T-cell (primary cell): ENCODE results near the gene ERO1A. TPM values are rescaled to one million over a fixed set of nuclear protein-coding genes. Genes with fewer than 3 reads are reported as not detected.
A peak's percentile ranks its signal among the peaks of the same experiment; 100 is the strongest.
"Not testable (repeated sequence)": the region's sequence is repeated elsewhere in the genome, so short reads cannot be mapped to it uniquely, and the experiment has no call there.

Experiments used
- ATAC-seq, 4 experiments: fragments of 200-7000 bp in 3 of 4; fragments of 150-1000 bp in 1 of 4; cut with Tn5 transposase; replicated peaks in 1 of 4; 1 replicate in 3 of 4; 2 replicates in 1 of 4; pipeline ENCODE4 v1.10.0; 2021; ENCODE audit warnings: moderate library complexity in 3 of 4, mild to moderate bottlenecking in 2 of 4, moderate number of reproducible peaks in 1 of 4
- CTCF ChIA-PET, 2 donors: fragments of 300-600 bp; sonication (Branson Sonifier 250); formaldehyde crosslinking; loops; one replicate each; lab custom pipeline; 2022; ENCODE audit warnings: antibody characterized with exemption in 2 of 2; lab: Charles Lee
- POLR2A ChIA-PET, 2 donors: fragments of 300-600 bp; sonication (Branson Sonifier 250); formaldehyde crosslinking; loops; one replicate each; lab custom pipeline; 2022; ENCODE audit warnings: antibody characterized with exemption in 2 of 2; lab: Charles Lee
- DNase-seq, 35 experiments: peaks; one replicate each; pipeline versions ENCODE4 v3.0.0 to v3.0.0-alpha.2; 2013 to 2023
- H3K27ac ChIP-seq: one replicate; pipeline ENCODE4 v1.5.1; 2013; ENCODE audit warnings: low read length
- H3K27me3 ChIP-seq, 2 experiments: replicated peaks in 1 of 2; 1 replicate in 1 of 2; 2 replicates in 1 of 2; pipeline versions ENCODE4 v1.6.1 to v1.7.0; 2013; ENCODE audit warnings: low read length in 1 of 2, mixed read lengths in 1 of 2; ENCODE audit not compliant: control insufficient read depth in 2 of 2, insufficient read depth in 2 of 2; ENCODE audit errors: extremely low read depth in 1 of 2
- H3K36me3 ChIP-seq, 2 donors: 1 replicate in 1 of 2; 2 replicates in 1 of 2; pipeline versions ENCODE4 v1.6.1 to v1.7.0; 2013; ENCODE audit warnings: low read length in 1 of 2; ENCODE audit not compliant: control insufficient read depth in 2 of 2, insufficient read depth in 1 of 2; ENCODE audit errors: extremely low read depth in 1 of 2
- H3K4me1 ChIP-seq, 2 experiments: 1 replicate in 1 of 2; 2 replicates in 1 of 2; pipeline versions ENCODE4 v1.6.1 to v1.7.0; 2013; ENCODE audit warnings: low read length in 2 of 2, mixed read lengths in 1 of 2; ENCODE audit not compliant: insufficient read depth in 2 of 2, control insufficient read depth in 1 of 2; ENCODE audit errors: extremely low read depth in 1 of 2
- H3K4me3 ChIP-seq, 2 donors: 1 replicate in 1 of 2; 2 replicates in 1 of 2; pipeline versions ENCODE4 v1.5.1 to v1.7.0; 2013; ENCODE audit warnings: mild to moderate bottlenecking in 2 of 2, low read length in 1 of 2, moderate library complexity in 1 of 2; ENCODE audit not compliant: control insufficient read depth in 1 of 2; ENCODE audit errors: extremely low read depth in 1 of 2
- H3K9me3 ChIP-seq: 2 replicates; pipeline ENCODE4 v1.7.0; 2013
- H3K27ac Mint-ChIP-seq, 2 donors: one replicate each; pipeline ENCODE4 v1.8.0; 2020 to 2021; ENCODE audit warnings: mild to moderate bottlenecking in 2 of 2, mixed read lengths in 2 of 2
- H3K27me3 Mint-ChIP-seq, 2 donors: one replicate each; pipeline ENCODE4 v1.8.0; 2021 to 2022; ENCODE audit warnings: mixed read lengths in 2 of 2
- H3K36me3 Mint-ChIP-seq: one replicate; pipeline ENCODE4 v1.8.0; 2021; ENCODE audit warnings: mixed read lengths
- H3K4me1 Mint-ChIP-seq, 3 donors: one replicate each; pipeline ENCODE4 v1.8.0; 2020 to 2022; ENCODE audit warnings: mixed read lengths in 3 of 3, mild to moderate bottlenecking in 1 of 3
- H3K4me3 Mint-ChIP-seq, 3 donors: one replicate each; pipeline ENCODE4 v1.8.0; 2020 to 2022; ENCODE audit warnings: mild to moderate bottlenecking in 3 of 3, mixed read lengths in 3 of 3, moderate library complexity in 3 of 3
- H3K9me3 Mint-ChIP-seq, 3 donors: one replicate each; pipeline ENCODE4 v1.8.0; 2020 to 2022; ENCODE audit warnings: mixed read lengths in 3 of 3
- WGBS: methylation state at CpG from one replicate; pipeline ENCODE4 v1.1.5; 2013; ENCODE audit warnings: missing lambda C conversion rate; ENCODE audit not compliant: insufficient coverage; 5-methylcytosine and 5-hydroxymethylcytosine counted together
- total RNA-seq, 35 experiments: library from RNA in 6 of 35; stranded (reverse) in 6 of 35; fragments of 120-200 nt in 1 of 35; gene quantifications; one replicate each; pipeline versions ENCODE4 v1.2.1 to v1.2.4 and lab custom pipeline; 2013 to 2026

Gene ERO1A
- total RNA-seq, 5 donors from 2014 or later (not counting 1 experiment from before 2014, with no cell fraction given), result 62.7 to 97.3 (median 91.3) TPM

DNA sequence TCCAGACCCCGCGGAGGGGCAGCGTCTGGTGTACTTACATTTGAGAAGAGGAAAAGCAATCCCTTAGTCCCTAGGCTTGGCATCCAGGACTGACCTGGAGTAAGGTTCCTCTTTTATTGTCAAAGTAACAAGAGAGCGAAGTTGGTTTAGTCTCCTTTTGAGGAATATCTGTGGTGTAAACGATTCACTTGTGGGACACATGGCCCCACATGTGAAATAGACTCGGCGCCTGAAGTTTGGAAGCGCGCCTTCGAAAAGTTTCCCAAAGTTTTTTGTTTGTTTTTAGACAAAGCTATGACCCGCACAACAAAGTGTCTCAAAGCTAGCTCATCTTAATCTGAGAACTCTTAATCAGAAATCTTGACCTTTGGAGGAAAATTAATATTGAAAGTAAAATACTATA, 35.4 kb upstream of the ERO1A start:
- Mint-ChIP-seq H3K27ac (peak overlapping the region; percentile 89), H3K27me3 (no peaks in the 10 kb centered on the region), H3K36me3 (peaks cover 30% of the 10 kb centered on the region), H3K9me3 (no peaks in the 10 kb centered on the region), H3K4me3 (peak overlapping the region; percentile 92 to 93 (median 92)), H3K4me1 (peaks cover 44 to 48% (median 46%) of the 10 kb centered on the region in 3 donors)
- H3K9me3 ChIP-seq, result no peaks in the 10 kb centered on the region
- WGBS, result 0% methylated on average over 1 of the region's 11 CpGs
- ChIA-PET POLR2A (interaction anchor here (0.6 to 2.4 kb wide), 5 partner anchors 12 to 240 kb away, joined by 6 to 13 read pairs (median 7); no protein-coding TSS in a partner anchor), CTCF (interaction anchor here (0.5 to 1.4 kb wide), 5 partner anchors 12 to 423 kb away, joined by 3 to 5 read pairs (median 4); no protein-coding TSS in a partner anchor)
- peak overlapping the region; percentile 76 to 100 for H3K4me3 ChIP-seq
- H3K27me3 ChIP-seq, result no peaks in the 10 kb centered on the region
- ATAC-seq, result no peak
- H3K4me1 ChIP-seq, result peaks cover 7 to 21% of the 10 kb centered on the region in 2 experiments
- DNase-seq, result no peak
- H3K36me3 ChIP-seq, result peaks cover 0 to 30% of the 10 kb centered on the region in 2 donors
- H3K27ac ChIP-seq, result peak overlapping the region; percentile 78

- Mint-ChIP-seq H3K27ac (peak within 1 kb of the TSS; percentile 89), H3K4me3 (peak within 1 kb of the TSS; percentile 92 to 93 (median 92)), H3K36me3 (peaks cover 29% of the 10 kb centered on the region), H3K4me1 (peaks cover 38 to 42% (median 40%) of the 10 kb centered on the region in 3 donors), H3K27me3 (no peaks in the 10 kb centered on the region), H3K9me3 (no peaks in the 10 kb centered on the region)
- ChIA-PET POLR2A (interaction anchor here (0.6 to 2.4 kb wide), 8 partner anchors 10 to 1950 kb away, joined by 3 to 13 read pairs (median 3); partner anchors contain the start of gene TXNDC16 (in 1 of the 2)), CTCF (interaction anchor here in 1 of 2 donors (0.6 to 1.4 kb wide), 5 partner anchors 12 to 1834 kb away, joined by 3 to 6 read pairs (median 3); partner anchors contain the start of gene TXNDC16)
- H3K27me3 ChIP-seq, result no peaks in the 10 kb centered on the region
- peak within 1 kb of the TSS; percentile 78 for H3K27ac ChIP-seq
- peak within 1 kb of the TSS; percentile 76 to 100 for H3K4me3 ChIP-seq
- ATAC-seq, result peak; percentile 93 to 99 (median 96)
- peaks cover 0 to 34% of the 10 kb centered on the region in 2 donors for H3K36me3 ChIP-seq
- H3K9me3 ChIP-seq, result no peaks in the 10 kb centered on the region
- H3K4me1 ChIP-seq, result peaks cover 4 to 21% of the 10 kb centered on the region in 2 experiments
- WGBS, result under 1% methylated on average over 69 of the region's 72 CpGs
- peak; percentile 91 to 99 (median 97) for DNase-seq
These were observed 34.8 kb upstream of the ERO1A start, which contains the start of gene STYX for GRCh38 chr14:52729925-52730708. TSS of gene STYX (plus strand) at chr14:52730166. CDS start at chr14:52730475, 309 bp downstream.

- no peak for DNase-seq
- Histone ChIP-seq H3K27me3 (no peaks in the 10 kb centered on the region), H3K9me3 (no peaks in the 10 kb centered on the region), H3K36me3 (peaks cover 2 to 35% of the 10 kb centered on the region in 2 donors), H3K4me3 (peak overlapping the region; percentile 72 to 100), H3K4me1 (peaks cover 4 to 21% of the 10 kb centered on the region in 2 experiments), H3K27ac (peak overlapping the region; percentile 50)
- Mint-ChIP-seq H3K36me3 (peaks cover 30% of the 10 kb centered on the region), H3K4me3 (peak overlapping the region; percentile 92 to 93 (median 92)), H3K4me1 (peaks cover 34 to 41% (median 37%) of the 10 kb centered on the region in 3 donors), H3K9me3 (no peaks in the 10 kb centered on the region), H3K27ac (peak overlapping the region; percentile 89), H3K27me3 (no peaks in the 10 kb centered on the region)
- 0% methylated on average over 1 of the region's 8 CpGs for WGBS
- no peak for ATAC-seq
- ChIA-PET CTCF (interaction anchor here (0.6 to 1.4 kb wide), 5 partner anchors 13 to 1835 kb away, joined by 3 to 7 read pairs (median 3); partner anchors contain the start of gene TXNDC16 (in 1 of the 2)), POLR2A (interaction anchor here (0.6 to 2.4 kb wide), 8 partner anchors 10 to 1949 kb away, joined by 3 to 13 read pairs (median 3); partner anchors contain the start of gene TXNDC16 (in 1 of the 2))
These were observed 34.2 kb upstream of the ERO1A start for GRCh38 chr14:52729585-52729924.

GRCh38 chr14:52729035-52729434, 33.7 kb upstream of the ERO1A start:
- not testable (repeated sequence) for H3K27me3 Mint-ChIP-seq, ATAC-seq, H3K9me3 ChIP-seq, H3K9me3 Mint-ChIP-seq, DNase-seq, H3K27me3 ChIP-seq, H3K4me3 ChIP-seq
- Mint-ChIP-seq H3K36me3 (peaks cover 29% of the 10 kb centered on the region), H3K27ac (peak overlapping the region; percentile 44 to 75), H3K4me3 (peak overlapping the region in 2 of 3 donors; percentile 0 to 47), H3K4me1 (peaks cover 29 to 41% (median 36%) of the 10 kb centered on the region in 3 donors)
- Histone ChIP-seq H3K4me1 (peaks cover 4 to 21% of the 10 kb centered on the region in 2 experiments), H3K36me3 (peaks cover 7 to 37% of the 10 kb centered on the region in 2 donors), H3K27ac (peak overlapping the region; percentile 50)
- ChIA-PET POLR2A (interaction anchor here (0.6 to 2.4 kb wide), 5 partner anchors 9 to 383 kb away, joined by 3 to 13 read pairs (median 3); no protein-coding TSS in a partner anchor), CTCF (interaction anchor here (0.6 to 2.0 kb wide), 5 partner anchors 13 to 1835 kb away, joined by 3 to 7 read pairs (median 5); partner anchors contain the start of gene TXNDC16 (in 1 of the 2))
- WGBS, result no CpG with 5 or more reads among the region's 15 CpGs

GRCh38 chr14:52727509-52727908, 32.2 kb upstream of the ERO1A start:
- CTCF ChIA-PET, result interaction anchor here (0.5 to 2.0 kb wide), 4 partner anchors 12 to 276 kb away, joined by 3 to 5 read pairs (median 4); no protein-coding TSS in a partner anchor

GRCh38 chr14:52724360-52724644, 28.9 kb upstream of the ERO1A start:
- peak overlapping the region; percentile 81 for H3K27ac Mint-ChIP-seq
- peaks cover 26 to 34% (median 27%) of the 10 kb centered on the region in 3 donors for H3K4me1 Mint-ChIP-seq
- Histone ChIP-seq H3K4me1 (no peaks in the 10 kb centered on the region), H3K27ac (peak overlapping the region; percentile 2), H3K4me3 (no peak overlapping the region), H3K27me3 (no peaks in the 10 kb centered on the region), H3K36me3 (peaks cover 14 to 63% of the 10 kb centered on the region in 2 donors), H3K9me3 (no peaks in the 10 kb centered on the region)
- CTCF ChIA-PET, result interaction anchor here in 1 of 2 donors (1.1 kb wide), 1 partner anchor 12 kb away, joined by 3 read pairs; no protein-coding TSS in a partner anchor
- ATAC-seq (peak in 1 of 4 experiments; percentile 27), DNase-seq (no peak)
- H3K27me3 Mint-ChIP-seq, result no peaks in the 10 kb centered on the region
- no peak overlapping the region for H3K4me3 Mint-ChIP-seq
- POLR2A ChIA-PET, result interaction anchor here in 1 of 2 donors (0.6 kb wide), 1 partner anchor 40 kb away, joined by 3 read pairs; no protein-coding TSS in a partner anchor
- H3K36me3 Mint-ChIP-seq, result peaks cover 41% of the 10 kb centered on the region
- no peaks in the 10 kb centered on the region for H3K9me3 Mint-ChIP-seq

More at GRCh38 chr14:52727509-52727908, 32.2 kb upstream of the ERO1A start:
- not testable (repeated sequence) for H3K4me3 ChIP-seq, H3K27me3 Mint-ChIP-seq, H3K9me3 Mint-ChIP-seq, H3K4me3 Mint-ChIP-seq, H3K27me3 ChIP-seq, ATAC-seq, H3K27ac Mint-ChIP-seq, DNase-seq, H3K27ac ChIP-seq, H3K9me3 ChIP-seq
- Histone ChIP-seq H3K36me3 (peaks cover 8 to 39% of the 10 kb centered on the region in 2 donors), H3K4me1 (peaks cover 2 to 18% of the 10 kb centered on the region in 2 experiments)
- H3K4me1 Mint-ChIP-seq, result peaks cover 28 to 40% (median 34%) of the 10 kb centered on the region in 3 donors
- H3K36me3 Mint-ChIP-seq, result peaks cover 23% of the 10 kb centered on the region
- 83% methylated on average over 1 of the region's 2 CpGs for WGBS
- POLR2A ChIA-PET, result interaction anchor here in 1 of 2 donors (0.6 kb wide), 1 partner anchor 399 kb away, joined by 3 read pairs; no protein-coding TSS in a partner anchor
